A549 (cell line): ENCODE results near the gene MAP2K6. TPM values are rescaled to one million over a fixed set of nuclear protein-coding genes. Genes with fewer than 3 reads are reported as not detected.

Source experiments
- ATAC-seq, 2 experiments: fragments of 200-7000 bp in 1 of 2; fragments of >200 bp in 1 of 2; cut with Nextera tagmentation in 1 of 2; cut with Tn5 transposase in 1 of 2; 3 replicates each; pipeline versions ENCODE4 v1.8.0 to v1.9.1; 2018 to 2020; ENCODE audit warnings: mild to moderate bottlenecking in 1 of 2, moderate library complexity in 1 of 2
- CTCF ChIA-PET: fragments of 300-600 bp; sonication (Branson Sonifier 250); formaldehyde crosslinking; extraction: SDS; loops from one replicate; lab custom pipeline; 2021; ENCODE audit warnings: antibody characterized with exemption, inconsistent platforms; lab: Yijun Ruan, JAX
- POLR2A ChIA-PET: fragments of 350-600 bp; formaldehyde crosslinking; extraction: SDS; loops from one replicate; lab custom pipeline; 2021; ENCODE audit warnings: antibody characterized with exemption, inconsistent platforms; lab: Yijun Ruan, JAX
- DNase-seq, 2 experiments: peaks; one replicate each; pipeline versions ENCODE4 v3.0.0 to v3.0.0-alpha.2; 2011 to 2016; ENCODE audit warnings: low read depth in 1 of 2, low spot score in 1 of 2
- FAIRE-seq: peaks from 2 replicates; lab custom pipeline; 2011; peaks lifted over from hg19 to GRCh38; lab: Jason Lieb, UNC
- H3K27ac ChIP-seq, 2 experiments: fragments of >200 bp; sonication (Bioruptor Twin); formaldehyde crosslinking; 3 replicates each; pipeline ENCODE4 v1.5.1; 2016 to 2017
- H3K4me1 ChIP-seq: fragments of >200 bp; sonication (Bioruptor Twin); formaldehyde crosslinking; 3 replicates; pipeline ENCODE4 v1.6.1; 2016
- H3K4me2 ChIP-seq: fragments of >200 bp; sonication (Bioruptor Twin); formaldehyde crosslinking; 3 replicates; pipeline ENCODE4 v1.6.1; 2016
- H3K4me3 ChIP-seq: fragments of >200 bp; sonication (Bioruptor Twin); formaldehyde crosslinking; 3 replicates; pipeline ENCODE4 v1.5.1; 2016
- H3K9me3 ChIP-seq: fragments of >200 bp; sonication (Bioruptor Twin); formaldehyde crosslinking; 3 replicates; pipeline ENCODE4 v1.6.1; 2016
- ATOH8 ChIP-seq: fragments of 250-450 bp; sonication (Bioruptor Pico); IDR thresholded peaks from 2 replicates; pipeline ENCODE4 v1.5.0; 2020; ENCODE audit warnings: low read depth, mild to moderate bottlenecking, moderate library complexity
- CEBPB ChIP-seq, 2 experiments: fragments of >200 bp in 1 of 2; sonication (Bioruptor Twin) in 1 of 2; formaldehyde crosslinking in 1 of 2; IDR thresholded peaks; 2 replicates each; pipeline ENCODE4 v1.6.1; 2012 to 2016
- EP300 ChIP-seq, 2 experiments: fragments of >200 bp; sonication (Bioruptor Twin); formaldehyde crosslinking; IDR thresholded peaks; 2 replicates in 1 of 2; 3 replicates in 1 of 2; pipeline ENCODE4 v1.6.1; 2016 to 2017
- FOSB ChIP-seq: fragments of 250-450 bp; sonication (Bioruptor Pico); IDR thresholded peaks from 2 replicates; pipeline ENCODE4 v1.5.0; 2020; ENCODE audit warnings: mild to moderate bottlenecking, moderate library complexity
- GATA3 ChIP-seq: IDR thresholded peaks from 2 replicates; pipeline ENCODE4 v1.6.1; 2012; ENCODE audit warnings: borderline replicate concordance
- HDAC2 ChIP-seq: fragments of 200-600 bp; sonication (generic); IDR thresholded peaks from 2 replicates; pipeline ENCODE4 v1.6.1; 2016
- HES2 ChIP-seq: fragments of >200 bp; sonication (Bioruptor Twin); formaldehyde crosslinking; IDR thresholded peaks from 2 replicates; pipeline ENCODE4 v1.6.1; 2016
- HEYL ChIP-seq: fragments of 250-450 bp; sonication (Bioruptor Pico); IDR thresholded peaks from 2 replicates; pipeline ENCODE4 v1.8.0; 2021; ENCODE audit warnings: mild to moderate bottlenecking, moderate library complexity
- HOXA7 ChIP-seq: fragments of 250-450 bp; sonication (Bioruptor Pico); IDR thresholded peaks from 2 replicates; pipeline ENCODE4 v1.5.0; 2020; ENCODE audit warnings: mild to moderate bottlenecking, moderate library complexity
- HOXB5 ChIP-seq: fragments of 250-450 bp; sonication (Bioruptor Pico); IDR thresholded peaks from 2 replicates; pipeline ENCODE4 v1.5.0; 2020; ENCODE audit warnings: mild to moderate bottlenecking, moderate library complexity
- JUN ChIP-seq, 2 experiments: fragments of >200 bp; sonication (Bioruptor Twin); formaldehyde crosslinking; IDR thresholded peaks; 2 replicates in 1 of 2; 3 replicates in 1 of 2; pipeline ENCODE4 v1.6.1; 2016 to 2017
- JUNB ChIP-seq: fragments of >200 bp; sonication (Bioruptor Twin); formaldehyde crosslinking; IDR thresholded peaks from 2 replicates; pipeline ENCODE4 v1.6.1; 2016
- KDM1A ChIP-seq: fragments of 200-600 bp; sonication (generic); IDR thresholded peaks from 2 replicates; pipeline ENCODE4 v1.6.1; 2016; ENCODE audit warnings: low read depth, mild to moderate bottlenecking
- KDM5A ChIP-seq: fragments of 200-600 bp; sonication (generic); IDR thresholded peaks from 2 replicates; pipeline ENCODE4 v1.6.1; 2016; ENCODE audit warnings: antibody characterized with exemption, mild to moderate bottlenecking
- MAFK ChIP-seq: fragments of 450-650 bp; IDR thresholded peaks from 2 replicates; pipeline ENCODE4 v1.6.1; 2014; ENCODE audit not compliant: partially characterized antibody
- MAZ ChIP-seq: fragments of 150-350 bp; IDR thresholded peaks from 2 replicates; pipeline ENCODE4 v1.6.1; 2014; ENCODE audit warnings: antibody characterized with exemption, low read depth, low read length, borderline replicate concordance
- MYC ChIP-seq: IDR thresholded peaks from 2 replicates; pipeline ENCODE4 v1.6.1; 2012; ENCODE audit warnings: mild to moderate bottlenecking, inconsistent platforms, low read length, improper control_type of control experiment, borderline replicate concordance
- NPAS2 ChIP-seq: fragments of 250-450 bp; sonication (Bioruptor Pico); IDR thresholded peaks from 2 replicates; pipeline ENCODE4 v1.8.0; 2022; ENCODE audit warnings: mild to moderate bottlenecking, moderate library complexity, borderline replicate concordance
- NR3C1 ChIP-seq: fragments of >200 bp; sonication (Bioruptor Twin); formaldehyde crosslinking; IDR thresholded peaks from 3 replicates; pipeline ENCODE4 v1.6.1; 2017
- PHF8 ChIP-seq: fragments of 200-600 bp; sonication (generic); IDR thresholded peaks from 2 replicates; pipeline ENCODE4 v1.6.1; 2016; ENCODE audit warnings: low read depth, mild to moderate bottlenecking, antibody characterized with exemption, moderate library complexity, borderline replicate concordance
- POLR2A ChIP-seq: IDR thresholded peaks from 2 replicates; pipeline ENCODE4 v1.6.1; 2012; ENCODE audit warnings: mild to moderate bottlenecking, low read length
- POLR2AphosphoS2 ChIP-seq: conservative IDR thresholded peaks from 2 replicates; pipeline ENCODE4 v1.6.1; 2012; ENCODE audit warnings: low read length, improper control_type of control experiment, inconsistent platforms
- RAD21 ChIP-seq, 2 experiments: fragments of >200 bp in 1 of 2; sonication (Bioruptor Twin) in 1 of 2; formaldehyde crosslinking in 1 of 2; IDR thresholded peaks in 1 of 2; conservative IDR thresholded peaks in 1 of 2; 2 replicates in 1 of 2; 3 replicates in 1 of 2; pipeline ENCODE4 v1.6.1; 2012 to 2018; ENCODE audit warnings: inconsistent platforms in 1 of 2
- RARB ChIP-seq: fragments of 250-450 bp; sonication (Bioruptor Pico); IDR thresholded peaks from 2 replicates; pipeline ENCODE4 v1.8.0; 2021; ENCODE audit warnings: mild to moderate bottlenecking, moderate library complexity
- RCOR1 ChIP-seq: fragments of 150-350 bp; IDR thresholded peaks from 2 replicates; pipeline ENCODE4 v1.6.1; 2014; ENCODE audit warnings: antibody characterized with exemption, low read length, low read depth
- USF2 ChIP-seq: fragments of 450-650 bp; IDR thresholded peaks from 2 replicates; pipeline ENCODE4 v1.6.1; 2014; ENCODE audit warnings: antibody characterized with exemption
- ZC3H11A ChIP-seq: fragments of 450-650 bp; IDR thresholded peaks from 2 replicates; pipeline ENCODE4 v1.6.1; 2014; ENCODE audit warnings: antibody characterized with exemption, mild to moderate bottlenecking
- ZFP36 ChIP-seq: fragments of 450-650 bp; IDR thresholded peaks from 2 replicates; pipeline ENCODE4 v1.6.1; 2014; ENCODE audit warnings: borderline replicate concordance; ENCODE audit not compliant: partially characterized antibody
- WGBS: methylation state at CpG from one replicate; pipeline ENCODE4 v1.1.6; 2017; ENCODE audit errors: missing lambda C conversion rate; 5-methylcytosine and 5-hydroxymethylcytosine counted together
- polyA minus RNA-seq: library from RNA; depleted of rRNA, polyadenylated mRNA; stranded (reverse); fragments of >200 nt; gene quantifications from 2 replicates; pipeline ENCODE4 v1.2.3, GENCODE V29; 2011; rRNA and poly(A)+ RNA removed
- polyA plus RNA-seq, 4 experiments: library from polyadenylated mRNA; depleted of rRNA in 3 of 4; stranded (reverse); fragments of >200 nt; fragmentation: RNase III in 1 of 4; extraction: RNeasy Plus Mini Kit Qiagen cat#74134 plus additional on column Dnase treatment in 1 of 4; gene quantifications; 2 replicates in 3 of 4; 3 replicates in 1 of 4; pipeline ENCODE4 v1.2.3, GENCODE V29; 2011 to 2017
- TF ChIP-seq, protein P1 (sequence below): IDR thresholded peaks from 2 replicates; pipeline ENCODE4 v1.6.1; 2012
- TF ChIP-seq, protein P2 (sequence below): IDR thresholded peaks from 2 replicates; pipeline ENCODE4 v1.6.1; 2012
- TF ChIP-seq, protein P3 (sequence below): fragments of >200 bp; sonication (Bioruptor Twin); formaldehyde crosslinking; IDR thresholded peaks from 3 replicates; pipeline ENCODE4 v1.6.1; 2016
- TF ChIP-seq, protein P4 (sequence below): fragments of 200-600 bp; sonication (generic); IDR thresholded peaks from 2 replicates; pipeline ENCODE4 v1.6.1; 2016; ENCODE audit warnings: antibody characterized with exemption, mild to moderate bottlenecking, moderate library complexity

The MAP2K6 gene
- polyA plus RNA-seq (2011; rRNA removed) (20.1 and 20.2 TPM in 2 replicates), polyA plus RNA-seq (2017; fragmentation: RNase III; extraction: RNeasy Plus Mini Kit Qiagen cat#74134 plus additional on column Dnase treatment) (18.7 to 24.1 TPM (median 20.7 TPM) in 3 replicates), polyA minus RNA-seq (18.1 and 25.1 TPM in 2 replicates)
- polyA plus RNA-seq (2012; cell fraction: cytosol; rRNA removed): 9.2 and 9.5 TPM in 2 replicates
- 3.4 and 4.7 TPM in 2 replicates for polyA plus RNA-seq (2012; cell fraction: nucleus; rRNA removed)

DNA sequence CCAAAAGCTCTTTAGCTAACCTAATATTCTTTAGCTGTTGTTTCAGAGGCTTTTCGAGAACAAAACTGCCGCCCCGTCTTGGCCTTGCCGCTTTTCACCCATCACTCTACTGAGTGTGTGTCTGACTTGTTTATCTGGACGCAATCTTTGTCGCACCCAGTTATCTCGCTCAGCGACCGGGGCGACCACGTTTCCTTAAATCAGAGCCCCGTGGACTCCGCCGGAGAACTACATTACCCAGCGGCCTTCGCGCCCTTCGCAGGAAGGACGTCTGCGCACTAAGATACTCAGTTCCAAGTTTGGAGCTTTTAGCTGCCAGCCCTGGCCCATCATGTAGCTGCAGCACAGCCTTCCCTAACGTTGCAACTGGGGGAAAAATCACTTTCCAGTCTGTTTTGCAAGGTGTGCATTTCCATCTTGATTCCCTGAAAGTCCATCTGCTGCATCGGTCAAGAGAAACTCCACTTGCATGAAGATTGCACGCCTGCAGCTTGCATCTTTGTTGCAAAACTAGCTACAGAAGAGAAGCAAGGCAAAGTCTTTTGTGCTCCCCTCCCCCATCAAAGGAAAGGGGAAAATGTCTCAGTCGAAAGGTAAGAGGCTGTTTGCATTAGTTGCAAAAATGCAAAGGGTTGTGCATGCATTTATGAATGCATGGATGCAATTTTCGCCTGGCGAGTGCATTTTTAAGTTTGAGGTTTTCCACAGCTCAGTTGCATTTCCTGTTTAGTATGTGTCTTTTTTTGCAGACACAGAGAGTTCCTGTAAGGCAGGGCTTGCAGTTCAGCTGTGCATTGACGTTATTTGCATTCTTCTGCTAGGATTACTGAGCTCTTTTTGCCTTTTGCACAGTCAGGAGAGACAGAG is at the start of gene MAP2K6:
Gene MAP2K6 (plus strand): TSS at position 290 of the 867 bp plus-strand sequence. CDS start 288 bp downstream, at position 578.
- peak; percentile 85 to 90 for DNase-seq
- Histone ChIP-seq H3K27ac (peak within 1 kb of the TSS; percentile 76 to 89), H3K4me3 (peak within 1 kb of the TSS; percentile 54), H3K9me3 (no peaks in the 10 kb centered on the region), H3K4me2 (peak within 1 kb of the TSS; percentile 86), H3K4me1 (peaks cover 33% of the 10 kb centered on the region)
- peak; percentile 80 for FAIRE-seq
- ATAC-seq: peak; percentile 98 to 100
- POLR2A ChIA-PET: interaction anchor here (0.5 to 1.8 kb wide), 11 partner anchors 8 to 162 kb away, joined by 3 to 12 read pairs (median 4); partner anchors contain the start of gene ABCA5
- no peak for TF ChIP-seq NR3C1
- TF ChIP-seq KDM1A: no peak
- peak; percentile 74 for TF ChIP-seq MAFK
- peak; percentile 41; the same call in 1 of the 2 replicates for TF ChIP-seq PHF8
- no peak for TF ChIP-seq RARB
- 0 out of 2 replicates have a peak, but pooled peaks have one; percentile 32 for TF ChIP-seq MYC
- TF ChIP-seq NPAS2 (CRISPR knock-in tag): no peak
- TF ChIP-seq KDM5A: no peak
- TF ChIP-seq FOSB (CRISPR knock-in tag): no peak
- TF ChIP-seq HOXB5 (CRISPR knock-in tag): no peak
- TF ChIP-seq RCOR1: no peak
- TF ChIP-seq, protein P1, sequence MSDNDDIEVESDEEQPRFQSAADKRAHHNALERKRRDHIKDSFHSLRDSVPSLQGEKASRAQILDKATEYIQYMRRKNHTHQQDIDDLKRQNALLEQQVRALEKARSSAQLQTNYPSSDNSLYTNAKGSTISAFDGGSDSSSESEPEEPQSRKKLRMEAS: peak; percentile 60
- no peak for TF ChIP-seq USF2
- TF ChIP-seq, protein P2, sequence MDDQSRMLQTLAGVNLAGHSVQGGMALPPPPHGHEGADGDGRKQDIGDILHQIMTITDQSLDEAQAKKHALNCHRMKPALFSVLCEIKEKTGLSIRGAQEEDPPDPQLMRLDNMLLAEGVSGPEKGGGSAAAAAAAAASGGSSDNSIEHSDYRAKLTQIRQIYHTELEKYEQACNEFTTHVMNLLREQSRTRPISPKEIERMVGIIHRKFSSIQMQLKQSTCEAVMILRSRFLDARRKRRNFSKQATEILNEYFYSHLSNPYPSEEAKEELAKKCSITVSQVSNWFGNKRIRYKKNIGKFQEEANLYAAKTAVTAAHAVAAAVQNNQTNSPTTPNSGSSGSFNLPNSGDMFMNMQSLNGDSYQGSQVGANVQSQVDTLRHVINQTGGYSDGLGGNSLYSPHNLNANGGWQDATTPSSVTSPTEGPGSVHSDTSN: no peak
- no peak for TF ChIP-seq MAZ
- no peak for TF ChIP-seq HEYL
- TF ChIP-seq, protein P3, sequence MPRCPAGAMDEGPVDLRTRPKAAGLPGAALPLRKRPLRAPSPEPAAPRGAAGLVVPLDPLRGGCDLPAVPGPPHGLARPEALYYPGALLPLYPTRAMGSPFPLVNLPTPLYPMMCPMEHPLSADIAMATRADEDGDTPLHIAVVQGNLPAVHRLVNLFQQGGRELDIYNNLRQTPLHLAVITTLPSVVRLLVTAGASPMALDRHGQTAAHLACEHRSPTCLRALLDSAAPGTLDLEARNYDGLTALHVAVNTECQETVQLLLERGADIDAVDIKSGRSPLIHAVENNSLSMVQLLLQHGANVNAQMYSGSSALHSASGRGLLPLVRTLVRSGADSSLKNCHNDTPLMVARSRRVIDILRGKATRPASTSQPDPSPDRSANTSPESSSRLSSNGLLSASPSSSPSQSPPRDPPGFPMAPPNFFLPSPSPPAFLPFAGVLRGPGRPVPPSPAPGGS: 0 out of 3 replicates have a peak, but pooled peaks have one; percentile 38
- no peak for TF ChIP-seq POLR2AphosphoS2
- TF ChIP-seq ATOH8 (CRISPR knock-in tag): no peak
- TF ChIP-seq JUN (IDR thresholded peaks at IDR 0.05): peak; percentile 11 to 46; a peak in 1 of 5 replicates
- TF ChIP-seq GATA3: no peak
- no peak for TF ChIP-seq EP300 (IDR thresholded peaks at IDR 0.05)
- TF ChIP-seq HOXA7 (CRISPR knock-in tag): no peak
- no peak for TF ChIP-seq ZFP36
- peak; percentile 84; the same call in 1 of the 2 replicates for TF ChIP-seq HDAC2
- TF ChIP-seq, protein P4, sequence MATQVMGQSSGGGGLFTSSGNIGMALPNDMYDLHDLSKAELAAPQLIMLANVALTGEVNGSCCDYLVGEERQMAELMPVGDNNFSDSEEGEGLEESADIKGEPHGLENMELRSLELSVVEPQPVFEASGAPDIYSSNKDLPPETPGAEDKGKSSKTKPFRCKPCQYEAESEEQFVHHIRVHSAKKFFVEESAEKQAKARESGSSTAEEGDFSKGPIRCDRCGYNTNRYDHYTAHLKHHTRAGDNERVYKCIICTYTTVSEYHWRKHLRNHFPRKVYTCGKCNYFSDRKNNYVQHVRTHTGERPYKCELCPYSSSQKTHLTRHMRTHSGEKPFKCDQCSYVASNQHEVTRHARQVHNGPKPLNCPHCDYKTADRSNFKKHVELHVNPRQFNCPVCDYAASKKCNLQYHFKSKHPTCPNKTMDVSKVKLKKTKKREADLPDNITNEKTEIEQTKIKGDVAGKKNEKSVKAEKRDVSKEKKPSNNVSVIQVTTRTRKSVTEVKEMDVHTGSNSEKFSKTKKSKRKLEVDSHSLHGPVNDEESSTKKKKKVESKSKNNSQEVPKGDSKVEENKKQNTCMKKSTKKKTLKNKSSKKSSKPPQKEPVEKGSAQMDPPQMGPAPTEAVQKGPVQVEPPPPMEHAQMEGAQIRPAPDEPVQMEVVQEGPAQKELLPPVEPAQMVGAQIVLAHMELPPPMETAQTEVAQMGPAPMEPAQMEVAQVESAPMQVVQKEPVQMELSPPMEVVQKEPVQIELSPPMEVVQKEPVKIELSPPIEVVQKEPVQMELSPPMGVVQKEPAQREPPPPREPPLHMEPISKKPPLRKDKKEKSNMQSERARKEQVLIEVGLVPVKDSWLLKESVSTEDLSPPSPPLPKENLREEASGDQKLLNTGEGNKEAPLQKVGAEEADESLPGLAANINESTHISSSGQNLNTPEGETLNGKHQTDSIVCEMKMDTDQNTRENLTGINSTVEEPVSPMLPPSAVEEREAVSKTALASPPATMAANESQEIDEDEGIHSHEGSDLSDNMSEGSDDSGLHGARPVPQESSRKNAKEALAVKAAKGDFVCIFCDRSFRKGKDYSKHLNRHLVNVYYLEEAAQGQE: no peak
- TF ChIP-seq RAD21 (conservative IDR thresholded peaks at IDR 0.05 in 1 of 2, IDR thresholded peaks at IDR 0.05 in 1 of 2): peak in 1 of 2 experiments; percentile 9; a peak in 1 of 5 replicates
- no peak for TF ChIP-seq HES2
- TF ChIP-seq JUNB: no peak
- TF ChIP-seq CEBPB (IDR thresholded peaks at IDR 0.05): peak in 1 of 2 experiments; percentile 45; a peak in 1 of 4 replicates
- no peak for TF ChIP-seq ZC3H11A
- TF ChIP-seq POLR2A: peak; percentile 68
- WGBS: 2% methylated on average over 27 of the region's 27 CpGs
- CTCF ChIA-PET: interaction anchor here (0.7 to 1.2 kb wide), 6 partner anchors 9 to 108 kb away, joined by 3 to 4 read pairs (median 3); no protein-coding TSS in a partner anchor
